IMR-90 (cell line): Measurements from ENCODE around the gene ZCCHC3.

Experiments used
- MAZ ChIP-seq: IDR thresholded peaks from 2 replicates; pipeline ENCODE4 v1.6.1; 2012; ENCODE audit warnings: low read depth, mild to moderate bottlenecking, low read length, improper control_type of control experiment, moderate library complexity, borderline replicate concordance
- RAD21 ChIP-seq: IDR thresholded peaks from 2 replicates; pipeline ENCODE4 v1.6.1; 2012; ENCODE audit warnings: low read length, improper control_type of control experiment
- TF ChIP-seq, protein P1 (sequence below): conservative IDR thresholded peaks from 2 replicates; pipeline ENCODE4 v1.5.1; 2012; ENCODE audit warnings: mild to moderate bottlenecking, low read depth, low read length, improper control_type of control experiment

DNA sequence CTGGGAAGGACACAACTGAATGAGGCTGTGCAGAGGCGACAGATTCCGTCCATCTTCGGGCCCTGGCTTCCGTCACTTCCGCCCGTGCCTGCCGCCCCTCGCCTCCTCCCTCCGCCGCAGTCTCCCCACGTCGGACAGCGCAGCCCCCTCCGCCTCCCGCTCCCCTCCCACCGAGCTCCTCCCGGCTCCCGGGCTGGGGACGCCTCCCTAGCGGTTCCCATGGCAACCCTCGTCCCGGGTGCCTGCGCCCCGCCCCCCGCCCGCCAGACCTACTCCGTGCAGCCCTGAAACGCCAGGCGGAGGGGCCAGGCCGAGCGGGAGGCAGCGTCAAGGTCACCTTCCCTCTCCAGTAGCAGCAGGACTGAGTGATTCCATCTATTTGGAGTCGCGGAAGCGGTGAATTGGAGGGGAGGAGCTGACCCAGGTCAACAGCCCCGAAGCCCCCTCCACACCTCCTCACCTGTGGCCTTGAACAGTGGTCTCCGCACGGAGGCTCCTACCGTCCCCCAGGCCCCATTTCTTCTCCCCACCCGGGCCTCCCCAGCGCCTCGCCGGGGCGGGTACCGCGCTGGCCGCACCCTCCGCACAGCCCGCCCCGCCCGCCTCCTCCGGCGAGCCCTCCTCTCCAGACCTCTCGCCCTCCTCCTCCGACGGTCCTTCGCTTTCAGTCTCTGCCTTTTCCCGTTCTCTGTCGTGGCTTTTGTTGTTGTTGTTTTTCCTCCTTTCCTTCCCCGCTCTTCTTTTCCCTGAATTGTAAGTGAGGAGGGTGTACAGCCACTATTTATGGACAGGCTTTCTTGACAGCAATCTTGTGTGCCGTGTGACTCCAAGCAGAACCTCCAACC is 50.5 kb downstream of the ZCCHC3 start:
- TF ChIP-seq, protein P1, sequence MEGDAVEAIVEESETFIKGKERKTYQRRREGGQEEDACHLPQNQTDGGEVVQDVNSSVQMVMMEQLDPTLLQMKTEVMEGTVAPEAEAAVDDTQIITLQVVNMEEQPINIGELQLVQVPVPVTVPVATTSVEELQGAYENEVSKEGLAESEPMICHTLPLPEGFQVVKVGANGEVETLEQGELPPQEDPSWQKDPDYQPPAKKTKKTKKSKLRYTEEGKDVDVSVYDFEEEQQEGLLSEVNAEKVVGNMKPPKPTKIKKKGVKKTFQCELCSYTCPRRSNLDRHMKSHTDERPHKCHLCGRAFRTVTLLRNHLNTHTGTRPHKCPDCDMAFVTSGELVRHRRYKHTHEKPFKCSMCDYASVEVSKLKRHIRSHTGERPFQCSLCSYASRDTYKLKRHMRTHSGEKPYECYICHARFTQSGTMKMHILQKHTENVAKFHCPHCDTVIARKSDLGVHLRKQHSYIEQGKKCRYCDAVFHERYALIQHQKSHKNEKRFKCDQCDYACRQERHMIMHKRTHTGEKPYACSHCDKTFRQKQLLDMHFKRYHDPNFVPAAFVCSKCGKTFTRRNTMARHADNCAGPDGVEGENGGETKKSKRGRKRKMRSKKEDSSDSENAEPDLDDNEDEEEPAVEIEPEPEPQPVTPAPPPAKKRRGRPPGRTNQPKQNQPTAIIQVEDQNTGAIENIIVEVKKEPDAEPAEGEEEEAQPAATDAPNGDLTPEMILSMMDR, result no peak
- peak; percentile 99 for TF ChIP-seq MAZ
- TF ChIP-seq RAD21, result no peak
